Activated naive CD8-positive, alpha-beta T cell treated with anti-CD3 and anti-CD28 coated beads, Interleukin-2, amount 50 U/mL, for 16 hours (primary cell): ENCODE measurements around the gene MYOM1.
"Not testable (repeated sequence)": the region's sequence is repeated elsewhere in the genome, so short reads cannot be mapped to it uniquely, and the experiment has no call there.

ENCODE experiments used
- DNase-seq: peaks from one replicate; pipeline ENCODE4 v3.0.0-alpha.2; 2020; ENCODE audit warnings: low read depth, low spot score

MYOM1 gene

DNA sequence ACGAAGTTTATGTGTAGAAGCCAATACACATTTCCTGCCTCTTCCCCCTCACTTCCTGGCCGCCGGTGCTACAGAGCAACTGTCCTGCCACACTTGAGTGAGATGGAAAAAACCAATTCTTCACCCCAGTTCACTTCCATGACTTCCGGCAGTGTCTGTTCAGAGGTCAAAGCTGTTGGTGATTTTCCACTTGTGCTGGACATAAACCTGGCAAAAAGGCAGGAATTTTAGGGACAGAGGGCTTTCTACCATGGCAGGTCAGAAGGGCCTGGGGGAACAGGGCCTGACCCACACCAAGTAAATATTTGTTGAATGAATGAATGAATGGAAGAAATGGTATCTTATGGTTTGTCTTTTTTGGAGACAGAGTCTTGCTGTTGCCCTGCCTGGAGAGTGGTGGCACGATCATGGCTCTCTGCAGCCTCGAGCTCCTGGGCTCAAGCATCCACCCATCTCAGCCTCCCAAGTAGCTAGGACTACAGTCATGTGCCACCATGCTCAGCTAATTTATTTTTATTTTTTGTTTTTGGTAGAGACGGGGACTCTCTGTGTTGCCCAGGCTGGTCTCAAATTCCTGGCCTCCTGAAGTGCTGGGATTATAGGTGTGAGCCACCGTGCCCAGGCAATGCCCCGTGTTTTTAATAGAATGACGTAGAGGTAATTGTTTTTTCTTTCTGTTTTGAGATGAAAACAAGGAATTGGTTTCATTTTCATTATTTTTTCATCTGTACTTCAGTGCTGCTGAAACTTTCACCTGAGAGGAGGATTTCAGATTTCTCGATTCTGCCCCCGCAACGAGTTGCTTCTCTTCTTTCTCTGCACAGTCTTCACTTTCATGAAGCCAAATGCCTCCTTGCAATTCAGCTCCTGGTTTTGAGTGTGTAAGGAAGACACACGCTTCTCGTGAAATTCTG lies 158.8 kb downstream of the MYOM1 start:
- DNase-seq = peak; percentile 21

DNA sequence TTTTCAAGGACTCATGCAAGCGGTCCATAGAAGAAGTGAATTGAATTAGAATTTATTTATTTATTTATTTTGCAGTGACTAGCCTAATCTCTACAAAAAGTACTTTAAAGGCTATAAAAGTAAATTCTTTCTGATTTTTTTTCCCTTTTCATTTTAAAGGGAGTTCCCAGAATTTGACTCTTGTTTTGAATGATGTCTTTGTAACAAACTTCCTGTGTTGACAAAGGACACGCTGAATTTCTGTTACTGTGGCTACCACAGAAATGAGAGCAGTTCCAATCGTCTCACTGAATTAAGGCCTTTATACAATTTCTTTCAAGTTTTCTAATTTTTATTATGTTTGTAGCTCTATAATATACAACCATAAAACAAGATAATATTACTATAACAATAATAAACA lies 160.5 kb downstream of the MYOM1 start:
- DNase-seq = no peak

DNA sequence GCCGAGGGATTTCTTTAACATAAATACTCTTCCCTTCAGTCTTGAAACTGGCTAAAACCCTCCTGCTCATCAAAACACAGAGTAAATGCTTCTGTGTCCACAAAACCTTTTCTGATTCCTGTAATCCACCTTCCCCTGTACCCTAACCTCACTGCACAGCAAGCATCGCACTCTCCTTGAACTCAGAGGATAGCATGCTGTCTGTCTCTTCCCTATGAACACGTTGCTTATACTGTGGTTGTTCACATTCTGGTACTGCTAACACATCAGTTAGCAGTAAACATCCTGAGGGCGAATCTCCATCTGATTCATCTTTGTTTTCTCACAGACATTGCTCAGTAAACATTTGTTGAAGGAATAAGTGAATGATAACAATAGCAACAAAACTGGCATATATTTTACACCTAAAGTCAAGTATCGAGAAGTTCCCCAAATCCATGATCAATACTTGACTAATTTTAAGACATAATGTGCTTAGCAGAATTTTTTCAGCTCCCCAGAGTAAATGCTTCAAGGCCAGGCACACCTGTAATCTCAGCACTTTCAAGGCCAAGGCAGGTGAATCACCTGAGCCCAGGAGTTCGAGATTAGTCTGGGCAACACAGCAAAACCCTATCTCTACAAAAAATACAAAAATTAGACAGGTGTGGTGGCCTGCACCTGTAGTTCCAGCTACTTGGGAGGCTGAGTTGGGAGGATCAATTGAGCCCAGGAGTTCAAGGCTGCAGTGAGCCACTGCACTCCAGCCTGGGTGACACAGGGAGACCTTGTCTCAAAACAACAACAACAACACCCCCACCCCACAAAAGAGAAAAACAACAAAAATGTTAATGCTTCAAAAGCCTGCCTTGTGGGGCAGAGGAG lies 161.2 kb downstream of the MYOM1 start:
- no peak for DNase-seq

DNA sequence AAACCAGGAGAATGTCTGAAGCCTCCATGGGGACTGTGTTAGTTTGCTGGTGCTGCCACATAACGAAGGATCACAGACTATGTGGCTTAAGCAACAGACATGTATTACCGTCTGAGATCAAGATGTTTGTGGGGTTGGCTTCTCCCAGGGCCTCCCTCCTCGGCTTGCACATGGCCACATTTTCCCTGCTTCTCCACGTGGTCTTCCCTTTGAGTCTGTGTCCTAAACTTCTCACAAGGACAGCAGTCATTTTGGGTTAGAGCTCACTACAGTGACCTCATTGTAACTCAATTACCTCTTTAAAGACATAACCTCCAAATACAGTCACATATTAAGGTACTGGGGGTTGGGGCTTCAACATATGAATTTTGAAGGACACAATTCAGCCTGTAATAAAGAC lies 162.2 kb downstream of the MYOM1 start:
- DNase-seq = no peak

DNA sequence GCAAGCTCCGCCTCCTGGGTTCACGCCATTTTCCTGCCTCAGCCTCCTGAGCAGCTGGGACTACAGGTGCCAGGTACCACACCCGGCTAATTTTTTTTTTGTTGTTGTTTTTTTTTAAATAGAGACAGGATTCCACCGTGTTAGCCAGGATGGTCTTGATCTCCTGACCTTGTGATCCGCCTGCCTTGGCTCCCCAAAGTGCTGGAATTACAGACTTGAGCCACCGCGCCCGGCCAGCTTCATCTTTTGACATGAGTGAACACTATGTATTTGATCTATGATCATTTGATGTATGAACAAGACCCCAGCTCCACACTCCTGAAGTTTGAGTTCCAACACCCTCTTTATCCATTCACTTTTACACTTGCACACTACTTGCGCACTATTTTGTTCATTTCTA lies 163.5 kb downstream of the MYOM1 start:
- DNase-seq = no peak

DNA sequence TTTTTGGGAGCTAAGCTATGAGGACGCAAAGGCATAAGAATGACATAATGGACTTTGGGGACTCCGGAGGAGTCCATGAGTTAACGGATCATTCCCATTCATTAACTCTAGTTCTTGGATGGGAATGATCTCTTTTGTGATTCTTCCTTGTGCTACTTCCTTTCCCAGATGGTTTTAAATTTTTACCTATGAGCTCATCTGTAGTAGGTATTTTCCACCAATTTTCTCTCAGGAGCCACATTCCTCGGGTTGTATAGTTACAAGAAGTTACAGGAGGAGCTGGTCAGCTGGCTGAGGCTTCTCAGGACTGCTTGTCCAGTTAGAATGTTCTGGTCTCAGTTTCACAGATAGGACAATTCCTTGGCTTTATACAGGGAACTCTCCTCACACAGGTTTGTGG lies 164.0 kb downstream of the MYOM1 start:
- DNase-seq = no peak

DNA sequence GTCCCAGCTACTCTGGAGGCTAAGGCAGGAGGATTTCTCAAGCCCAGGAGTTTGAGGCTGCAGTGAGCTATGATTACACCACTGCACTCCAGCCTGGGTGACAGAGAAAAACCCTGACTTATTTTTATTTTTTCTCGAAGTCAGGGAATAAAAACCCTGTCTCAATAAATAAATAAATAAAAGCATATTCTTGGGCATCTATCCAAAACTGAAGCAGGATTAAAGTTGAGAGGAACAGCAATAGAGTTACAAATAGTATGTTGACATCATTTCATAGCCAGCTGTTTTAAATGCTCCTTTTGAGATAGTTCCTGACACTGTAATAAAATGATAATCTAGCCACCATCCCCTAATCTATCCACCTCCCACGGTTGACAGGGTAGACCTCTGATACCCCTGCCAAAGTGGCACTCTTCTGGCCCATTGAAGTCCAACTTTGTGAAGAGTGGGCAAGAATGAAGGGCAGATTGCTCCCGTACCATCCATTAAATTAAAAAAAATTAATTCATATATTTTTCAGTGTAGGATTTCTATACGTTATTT lies 164.5 kb downstream of the MYOM1 start:
- no peak for DNase-seq

DNA sequence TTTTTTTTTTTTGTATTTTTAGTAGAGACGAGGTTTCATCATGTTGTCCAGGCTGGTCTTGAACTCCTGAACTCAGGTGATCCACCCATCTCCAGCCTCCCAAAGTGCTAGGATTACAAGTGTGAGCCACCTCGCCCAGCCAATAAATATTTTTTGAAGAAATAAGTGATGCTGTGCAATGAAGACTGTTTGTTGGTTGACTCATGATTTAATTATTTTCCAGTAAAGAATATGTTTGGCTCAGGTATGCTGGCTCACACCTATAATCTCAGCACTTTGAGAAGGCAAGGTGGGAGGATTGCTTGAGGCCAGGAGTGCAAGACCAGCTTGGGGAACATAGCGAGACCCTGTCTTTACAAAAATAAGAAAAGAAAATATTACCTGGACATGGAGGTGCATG lies 165.0 kb downstream of the MYOM1 start:
- DNase-seq = no peak

DNA sequence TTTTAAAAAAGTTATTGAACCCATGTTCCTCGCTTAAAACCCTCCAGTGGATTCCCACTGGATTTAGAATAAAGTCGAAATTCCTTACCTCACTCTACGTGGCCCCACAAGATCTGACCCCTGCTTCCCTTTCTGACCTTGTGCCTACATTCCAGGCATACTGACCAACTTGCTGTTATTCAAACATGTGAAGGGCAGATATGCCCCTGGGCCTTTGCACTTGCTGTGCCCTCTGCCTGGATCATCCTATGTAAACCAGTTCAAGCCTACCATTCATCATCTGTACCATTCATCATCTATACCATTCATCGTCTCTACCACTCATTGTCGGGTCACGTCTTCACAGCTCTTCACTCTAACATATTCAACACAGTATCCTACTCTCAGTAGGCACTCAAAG lies 165.6 kb downstream of the MYOM1 start:
- no peak for DNase-seq

DNA sequence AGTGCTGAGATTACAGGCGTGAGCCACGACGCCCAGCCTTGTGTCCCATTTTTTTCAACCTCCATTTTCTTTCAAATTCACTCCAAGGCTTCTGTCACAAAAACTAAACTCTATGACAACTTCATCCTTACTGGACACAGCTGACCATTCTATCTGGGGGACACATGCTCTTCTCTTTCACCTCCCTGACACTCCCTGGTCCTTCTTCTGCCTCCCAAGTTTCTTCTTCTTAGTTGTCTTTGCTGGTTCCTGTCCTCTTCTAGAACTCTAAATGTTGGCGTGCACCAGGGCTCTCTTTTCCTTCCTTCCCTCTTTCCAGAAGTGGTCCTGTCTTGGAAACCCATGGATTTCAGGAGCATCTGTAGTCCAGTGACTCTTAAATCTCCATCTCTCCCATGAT lies 166.7 kb downstream of the MYOM1 start:
- DNase-seq = no peak

DNA sequence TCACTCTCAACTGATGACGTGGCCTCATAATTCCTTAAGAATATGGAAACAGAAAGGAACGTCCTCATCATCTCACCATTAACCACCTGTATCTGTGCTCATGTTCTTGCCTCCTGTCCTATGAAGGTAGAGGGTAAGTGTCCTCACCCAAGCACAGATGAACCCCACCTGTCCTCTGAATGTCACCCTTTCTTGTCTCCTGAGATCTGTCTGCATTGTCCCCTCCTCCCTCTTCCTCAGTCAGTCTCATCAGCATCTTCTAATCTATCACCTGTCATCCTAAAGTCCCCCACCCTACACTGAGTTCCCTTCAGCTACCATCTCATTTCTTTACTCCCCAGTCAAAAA lies 167.4 kb downstream of the MYOM1 start:
- no peak for DNase-seq

DNA sequence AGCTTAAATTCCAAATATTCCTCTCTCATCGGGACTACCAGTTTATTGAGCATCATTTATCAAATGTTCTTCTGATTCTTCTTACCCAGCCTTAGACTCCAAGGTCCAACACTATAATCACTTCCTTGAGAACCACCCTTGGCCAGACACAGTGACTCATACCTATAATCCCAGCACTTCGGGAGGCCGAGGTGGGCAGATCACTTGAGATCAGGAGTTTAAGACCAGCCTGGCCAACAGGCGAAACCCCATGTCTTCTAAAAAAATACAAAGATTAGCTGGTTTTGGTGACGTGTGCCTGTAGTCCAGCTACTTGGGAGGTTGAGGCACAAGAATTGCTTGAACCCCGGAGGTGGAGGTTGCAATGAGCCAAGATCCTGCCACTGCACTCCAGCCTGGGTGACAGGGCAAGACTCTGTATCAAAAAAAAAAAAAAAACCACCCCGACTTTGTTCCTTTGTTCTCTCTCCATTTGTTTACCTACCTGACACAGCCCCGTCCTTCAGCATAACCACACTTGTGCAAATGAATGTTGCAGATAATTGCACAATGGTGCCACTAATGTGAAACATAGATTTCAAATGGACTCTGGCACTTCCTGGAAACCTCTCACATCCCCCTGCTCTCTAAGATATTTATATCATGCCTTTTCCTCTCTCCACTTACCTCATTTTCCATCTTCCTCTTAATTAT lies 167.9 kb downstream of the MYOM1 start:
- DNase-seq = no peak

DNA sequence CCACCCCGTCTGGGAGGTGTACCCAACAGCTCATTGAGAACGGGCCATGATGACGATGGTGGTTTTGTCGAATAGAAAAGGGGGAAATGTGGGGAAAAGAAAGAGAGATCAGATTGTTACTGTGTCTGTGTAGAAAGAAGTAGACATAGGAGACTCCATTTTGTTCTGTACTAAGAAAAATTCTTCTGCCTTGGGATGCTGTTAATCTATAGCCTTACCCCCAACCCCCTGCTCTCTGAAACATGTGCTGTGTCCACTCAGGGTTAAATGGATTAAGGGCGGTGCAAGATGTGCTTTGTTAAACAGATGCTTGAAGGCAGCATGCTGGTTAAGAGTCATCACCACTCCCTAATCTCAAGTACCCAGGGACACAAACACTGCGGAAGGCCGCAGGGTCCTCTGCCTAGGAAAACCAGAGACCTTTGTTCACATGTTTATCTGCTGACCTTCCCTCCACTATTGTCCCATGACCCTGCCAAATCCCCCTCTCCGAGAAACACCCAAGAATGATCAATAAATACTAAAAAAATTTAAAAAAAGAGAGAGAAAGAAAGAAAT lies 169.8 kb downstream of the MYOM1 start:
- DNase-seq = not testable (repeated sequence)

DNA sequence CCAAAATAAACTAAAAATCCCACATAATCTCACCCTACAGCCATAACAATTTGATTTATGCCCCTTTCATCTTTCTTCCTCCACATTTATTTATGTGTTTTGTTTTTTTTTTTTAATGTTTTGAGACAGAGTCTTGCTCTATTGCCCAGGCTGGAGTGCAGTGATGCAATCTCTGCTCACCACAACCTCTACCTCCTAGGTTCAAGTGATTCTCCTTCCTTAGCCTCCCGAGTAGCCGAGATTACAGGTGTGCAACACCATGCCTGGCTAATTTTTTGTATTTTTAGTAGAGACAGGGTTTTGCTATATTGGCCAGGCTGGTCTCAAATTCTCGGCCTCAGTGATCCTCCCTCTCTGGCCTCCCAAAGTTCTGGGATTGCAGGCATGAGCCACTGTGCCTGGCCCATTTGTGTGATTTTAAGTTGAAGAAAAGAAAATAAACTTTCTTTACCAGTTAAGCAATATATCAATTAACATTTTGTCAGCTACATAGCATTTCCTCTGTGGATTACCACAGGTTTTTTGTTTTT lies 170.9 kb downstream of the MYOM1 start:
- no peak for DNase-seq

DNA sequence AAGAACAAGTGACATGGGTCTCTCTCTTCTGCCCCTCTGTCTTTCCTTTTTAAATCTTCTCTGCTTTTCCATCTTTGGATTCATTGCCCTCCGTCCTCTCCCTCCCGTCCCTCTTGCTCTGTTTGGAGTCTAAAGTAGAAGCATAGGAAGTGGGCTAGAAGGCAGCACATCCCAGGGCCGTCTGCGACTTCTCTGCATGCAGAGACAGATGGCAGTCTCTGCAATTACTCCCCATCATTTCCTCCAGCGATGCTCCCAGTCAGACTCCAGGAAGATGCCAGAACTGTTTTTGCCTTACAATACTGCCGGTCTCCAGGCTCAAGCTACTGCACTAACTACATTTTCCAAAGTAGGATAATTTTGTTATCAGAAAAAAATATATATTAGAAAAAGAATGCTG lies 171.6 kb downstream of the MYOM1 start:
- DNase-seq = no peak

DNA sequence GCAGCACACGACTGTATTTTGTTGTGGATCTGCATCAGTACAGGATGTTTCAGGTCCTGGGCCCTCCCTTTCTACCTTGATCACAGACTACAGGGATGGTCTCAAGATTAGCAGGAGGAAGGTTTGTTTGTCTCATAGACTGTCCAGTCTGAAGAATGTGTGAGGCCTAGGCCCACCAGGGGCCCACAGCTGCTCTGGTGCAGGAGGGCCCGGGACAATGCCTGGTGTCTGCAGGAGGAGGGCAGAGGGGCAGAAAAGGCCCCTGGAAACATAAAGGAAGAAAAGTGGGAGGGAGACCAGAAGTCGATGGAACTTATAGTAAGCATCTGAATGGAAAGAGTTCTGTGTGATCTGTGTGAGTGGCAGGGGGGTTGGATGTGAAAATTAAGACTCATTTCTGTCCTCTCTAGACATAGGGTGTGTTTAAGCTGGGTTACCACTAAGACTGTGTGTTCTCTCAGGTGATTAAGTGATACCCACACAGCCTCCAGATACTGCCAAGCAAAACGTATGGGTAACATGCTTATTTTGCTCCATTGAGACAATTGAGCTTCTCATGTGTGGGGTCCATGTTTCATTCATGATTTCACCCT lies 173.5 kb downstream of the MYOM1 start:
- DNase-seq = no peak

DNA sequence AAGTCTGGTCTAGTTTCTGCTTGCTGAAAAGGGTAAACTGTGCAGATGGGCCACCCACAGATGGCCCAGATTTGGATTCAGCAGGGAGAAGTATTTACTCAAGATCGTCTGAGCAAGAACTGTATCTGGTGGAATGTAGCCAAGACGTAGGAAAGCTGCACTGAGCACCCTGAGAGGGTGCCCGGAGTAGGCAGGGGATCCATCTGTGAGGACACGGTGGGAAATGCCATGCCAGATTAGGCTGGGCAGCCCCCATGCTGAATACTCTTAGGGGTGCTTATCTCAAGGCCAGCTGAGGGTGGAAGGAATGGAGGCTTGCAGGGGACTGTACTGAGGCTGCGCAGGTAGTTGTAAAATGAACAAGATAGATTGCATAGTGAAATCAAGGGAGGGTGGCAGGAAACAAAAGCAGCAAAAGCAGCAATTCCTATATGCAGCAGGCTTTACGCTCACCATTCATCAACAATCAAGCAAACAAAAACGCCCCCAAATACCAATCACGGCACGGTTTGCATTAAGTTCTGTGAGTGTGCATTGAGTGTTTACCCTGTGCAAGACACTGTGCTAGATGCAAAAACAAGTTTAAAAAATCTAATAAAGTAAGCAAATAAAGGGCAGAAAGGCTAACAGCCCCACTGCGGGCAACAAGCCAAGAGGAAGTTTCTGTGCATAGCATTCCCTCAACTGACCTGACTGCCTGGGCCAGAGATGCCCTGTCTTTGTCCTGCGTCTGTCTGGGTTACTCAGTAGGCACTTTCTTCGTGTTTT lies 174.7 kb downstream of the MYOM1 start:
- DNase-seq = no peak

DNA sequence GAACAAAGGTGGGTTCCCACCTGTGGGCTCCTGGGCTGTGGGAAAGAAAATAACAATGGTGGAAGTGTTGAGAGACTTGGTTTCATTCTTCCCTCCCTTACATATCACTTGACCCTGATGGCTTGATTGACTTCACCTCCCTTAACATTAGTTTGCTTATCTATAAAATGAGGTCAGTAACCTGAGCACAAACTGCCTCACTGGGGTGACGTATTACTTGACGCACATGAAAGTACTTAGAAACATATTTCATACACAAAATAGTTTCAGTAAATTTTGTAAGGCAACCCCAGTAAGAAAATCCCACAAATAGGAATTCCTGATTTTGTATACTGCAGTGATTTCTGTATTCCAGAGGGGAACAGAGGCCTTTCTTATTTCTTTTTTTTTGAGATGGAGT lies 177.4 kb downstream of the MYOM1 start:
- no peak for DNase-seq

DNA sequence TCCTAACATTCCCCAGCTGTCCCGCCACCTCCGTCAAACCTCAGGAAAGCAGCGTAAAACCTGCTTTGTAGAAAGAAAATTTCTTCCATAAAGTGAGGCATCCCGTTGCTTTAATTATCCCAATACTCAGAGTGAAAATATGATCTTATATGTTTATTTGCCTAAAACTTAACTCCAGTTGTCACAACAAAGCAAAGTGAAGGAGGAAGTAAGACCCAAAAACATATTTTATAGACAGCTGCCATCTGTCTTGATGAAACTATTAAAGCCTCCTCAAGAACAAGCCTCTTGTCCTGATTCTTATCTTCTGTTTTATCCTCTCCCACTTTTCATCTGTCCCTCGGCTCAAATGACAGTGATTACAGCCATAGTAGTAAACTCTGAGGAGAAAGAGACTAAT lies 177.9 kb downstream of the MYOM1 start:
- no peak for DNase-seq

DNA sequence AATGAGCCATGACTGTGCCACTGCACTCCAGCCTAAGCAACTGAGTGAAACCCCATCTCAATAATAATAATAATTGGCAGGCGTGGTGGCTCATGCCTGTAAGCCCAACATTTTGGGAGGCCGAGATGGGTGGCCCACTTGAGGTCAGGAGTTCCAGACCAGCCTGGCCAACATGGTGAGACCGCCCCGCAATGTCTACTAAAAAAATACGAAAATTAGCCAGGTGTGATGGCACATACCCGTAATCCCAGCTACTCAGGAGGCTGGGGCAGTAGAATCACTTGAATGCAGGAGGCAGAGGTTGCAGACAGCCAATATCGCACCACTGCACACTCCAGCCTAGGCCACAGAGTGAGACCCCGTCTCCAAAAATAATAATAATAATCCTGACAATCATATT lies 178.9 kb downstream of the MYOM1 start:
- DNase-seq = no peak
